Suppressor macrophage treated with lipopolysaccharide for 4 hours (primary cell): ENCODE data around the gene FXR2.
"Not testable (repeated sequence)": the region's sequence is repeated elsewhere in the genome, so short reads cannot be mapped to it uniquely, and the experiment has no call there.

Source experiments
- DNase-seq: peaks from one replicate; pipeline ENCODE4 v3.0.0-alpha.2; 2020

Gene FXR2

GRCh38 chr17:7627250-7628121, 12.8 kb upstream of the FXR2 start, which contains the start of gene SAT2:
TSS of gene SAT2 (minus strand) at chr17:7627821. CDS start at chr17:7627635, 186 bp downstream.
- peak; percentile 94 for DNase-seq

- DNase-seq = no peak
These were observed 12.2 kb upstream of the FXR2 start for GRCh38 chr17:7626956-7627249.

- DNase-seq = peak; percentile 82
These were observed 11.6 kb upstream of the FXR2 start for GRCh38 chr17:7626307-7626706.

GRCh38 chr17:7625749-7626148, 11.1 kb upstream of the FXR2 start:
- DNase-seq = not testable (repeated sequence)

DNA sequence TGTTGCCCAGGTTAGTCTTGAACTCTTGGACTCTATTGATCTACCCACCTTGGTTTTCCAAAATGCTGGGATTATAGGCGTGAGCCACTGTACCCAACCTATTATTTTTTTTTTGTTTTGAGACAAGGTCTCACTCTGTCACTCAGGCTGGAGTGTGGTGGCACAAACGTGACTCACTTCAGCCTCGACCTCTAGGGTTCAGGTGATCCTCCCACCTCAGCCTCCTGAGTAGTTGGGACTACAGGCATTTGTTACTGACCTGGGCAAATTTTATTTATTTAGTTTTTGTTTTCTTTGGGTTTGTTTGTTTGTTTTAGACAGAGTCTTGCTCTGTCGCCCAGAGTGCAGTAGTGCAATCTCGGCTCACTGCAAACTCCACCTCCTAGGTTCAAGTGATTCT, 9.0 kb upstream of the FXR2 start:
- no peak for DNase-seq

- no peak for DNase-seq
These were observed 6.1 kb upstream of the FXR2 start for GRCh38 chr17:7620835-7621234.

- no peak for DNase-seq
These were observed 3.9 kb upstream of the FXR2 start for GRCh38 chr17:7618608-7619007.

GRCh38 chr17:7615265-7615747, 609 bp upstream of the FXR2 start:
- no peak for DNase-seq

- no peak for DNase-seq
These were observed 800 bp downstream of the FXR2 start for GRCh38 chr17:7613769-7614424.

DNA sequence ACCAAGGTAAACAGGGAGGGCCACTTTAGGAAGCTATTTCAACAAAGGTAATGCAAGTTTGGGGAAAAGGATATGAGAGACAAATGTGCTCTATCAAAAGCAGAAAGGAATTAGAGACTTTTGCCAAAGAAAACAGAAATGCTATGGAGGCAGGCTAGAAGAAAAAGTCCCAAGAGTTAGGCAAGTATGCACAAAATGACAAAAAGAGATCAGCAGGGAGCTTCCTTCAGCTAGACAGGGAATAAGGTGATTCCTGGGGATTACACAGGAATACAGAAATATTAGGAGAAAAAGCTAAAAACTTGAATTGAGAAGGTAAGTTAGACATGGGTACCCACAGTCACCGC, 2.4 kb downstream of the FXR2 start:
- no peak for DNase-seq

GRCh38 chr17:7611635-7612293, 2.9 kb downstream of the FXR2 start:
- no peak for DNase-seq

- DNase-seq = no peak
These were observed 4.1 kb downstream of the FXR2 start for GRCh38 chr17:7610641-7611040.

DNA sequence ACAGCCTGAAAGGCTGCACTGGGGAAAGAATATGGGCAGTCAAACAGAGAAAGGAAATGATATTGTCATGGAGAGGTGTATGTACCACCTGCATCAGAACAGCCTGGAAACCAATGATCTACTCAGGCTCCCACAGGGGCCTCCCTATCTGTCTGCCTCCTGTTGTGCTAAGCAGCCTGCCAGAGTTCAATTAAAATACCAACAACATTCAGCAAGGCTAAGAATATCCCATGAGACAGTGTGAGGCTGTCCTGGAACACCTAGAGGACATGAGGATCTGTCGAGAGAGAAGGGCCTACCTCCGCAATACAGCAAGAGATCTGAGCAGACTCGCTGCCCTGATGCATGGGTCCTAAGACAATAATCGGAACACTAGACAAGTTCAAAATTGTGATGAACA, 8.4 kb downstream of the FXR2 start:
- no peak for DNase-seq

DNA sequence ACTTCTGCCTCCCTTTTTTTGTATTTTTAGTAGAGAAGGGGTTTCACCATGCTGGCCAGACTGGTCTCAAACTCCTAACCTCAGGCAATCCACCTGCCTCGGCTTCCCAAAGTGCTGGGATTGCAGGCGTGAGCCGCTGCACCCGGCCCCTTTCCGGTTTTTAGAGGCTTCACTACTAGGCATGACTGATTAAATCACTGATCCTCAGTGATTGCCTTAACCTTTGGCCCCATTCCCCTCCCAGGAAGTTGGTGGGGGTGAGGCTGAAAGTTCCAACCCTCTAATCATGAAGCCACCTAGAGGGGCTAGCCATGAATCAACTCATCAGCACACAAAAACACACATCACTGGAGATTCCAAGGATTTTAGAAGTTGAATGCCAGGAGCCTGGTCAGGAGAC, 17.1 kb downstream of the FXR2 start:
- not testable (repeated sequence) for DNase-seq

DNA sequence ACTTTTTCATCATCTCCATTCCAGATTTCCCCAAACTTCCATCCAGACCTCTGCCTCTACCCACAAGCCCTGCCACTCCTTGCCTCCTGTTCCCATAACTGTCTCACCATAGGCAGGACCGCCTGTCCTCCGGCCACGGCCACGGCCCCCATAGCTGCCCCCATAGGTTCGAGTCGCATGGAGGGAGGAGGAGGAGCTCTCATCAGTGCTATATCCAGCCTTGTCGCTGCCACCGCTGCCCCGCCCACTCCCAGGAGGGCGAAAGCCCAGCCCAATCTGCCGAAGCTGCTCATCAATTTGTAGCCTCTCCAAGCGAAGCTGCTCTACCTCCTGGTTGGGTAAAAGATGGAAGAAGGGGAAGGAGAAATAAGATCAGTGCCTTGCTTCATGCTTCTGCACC, 21.4 kb downstream of the FXR2 start:
- no peak for DNase-seq

GRCh38 chr17:7592422-7593021, 22.2 kb downstream of the FXR2 start:
- no peak for DNase-seq

DNA sequence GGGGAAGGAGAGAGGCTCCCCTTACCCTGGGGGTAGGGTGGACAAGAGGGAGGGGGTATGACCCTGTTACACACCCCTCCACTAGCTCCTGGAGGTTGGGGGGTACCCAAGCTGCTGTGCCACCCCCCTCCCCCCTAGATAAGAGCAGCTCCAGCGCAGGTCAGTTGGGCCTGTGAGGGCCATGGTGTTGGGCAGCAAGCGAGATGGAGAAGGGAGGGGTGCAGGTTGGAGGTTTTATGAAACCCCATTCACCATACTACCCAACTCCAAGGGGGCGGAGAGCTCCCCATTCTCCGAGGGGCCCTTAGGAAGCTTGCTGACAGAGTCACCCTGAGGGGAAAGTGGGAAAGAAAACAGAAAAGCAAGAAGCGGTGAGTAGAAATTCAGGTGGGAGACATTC, 23.1 kb downstream of the FXR2 start:
- DNase-seq = no peak

DNA sequence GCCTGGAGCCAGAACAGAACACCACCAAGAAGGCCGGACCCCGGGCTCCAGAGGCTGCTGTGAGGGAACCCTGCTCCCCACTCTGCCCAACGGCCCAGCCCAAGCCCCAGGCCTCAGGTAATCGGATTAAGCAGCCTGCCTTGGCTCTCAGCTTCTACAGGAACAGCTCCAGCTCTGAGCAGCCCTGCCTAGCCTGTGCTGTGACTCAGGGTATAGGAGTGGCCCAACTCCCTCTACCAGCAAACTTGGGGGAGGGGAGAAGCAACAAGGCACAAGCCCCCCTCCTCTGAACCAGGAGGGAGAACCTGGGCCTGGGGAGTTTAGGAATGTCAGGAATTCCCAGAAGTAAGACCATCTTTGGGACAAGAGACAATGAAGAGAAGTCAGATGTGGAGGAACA, 24.0 kb downstream of the FXR2 start:
- DNase-seq = no peak

- DNase-seq = no peak
These were observed 24.6 kb downstream of the FXR2 start, which contains the start of gene SOX15 for GRCh38 chr17:7589891-7590691. TSS of gene SOX15 (minus strand) at chr17:7590094. CDS start at chr17:7589676, 418 bp downstream.

GRCh38 chr17:7589204-7589868, 25.4 kb downstream of the FXR2 start:
- peak; percentile 89 for DNase-seq

GRCh38 chr17:7588553-7589203, 26.0 kb downstream of the FXR2 start:
- no peak for DNase-seq
